HepG2 (cell line): ENCODE data around the gene PACS2. TPM values are rescaled to one million over a fixed set of nuclear protein-coding genes. Genes with fewer than 3 reads are reported as not detected.

Experiments used
- AGO1 ChIP-seq: fragments of 200-400 bp; formaldehyde crosslinking; IDR thresholded peaks from 2 replicates; pipeline ENCODE4 v1.6.1; 2017; ENCODE audit warnings: mild to moderate bottlenecking, low read depth, low read length, moderate library complexity; ENCODE audit not compliant: poor library complexity, severe bottlenecking
- HOXA3 ChIP-seq: sonication (generic); formaldehyde crosslinking; IDR thresholded peaks from 2 replicates; pipeline ENCODE4 v1.5.0; 2020; ENCODE audit warnings: missing genetic modification reagents
- KDM5B ChIP-seq: sonication (generic); formaldehyde crosslinking; IDR thresholded peaks from 2 replicates; pipeline ENCODE4 v1.4.0; 2020; ENCODE audit warnings: missing genetic modification reagents, mild to moderate bottlenecking, borderline replicate concordance
- MTA1 ChIP-seq: sonication (generic); formaldehyde crosslinking; IDR thresholded peaks from 2 replicates; pipeline ENCODE4 v1.4.0; 2020; ENCODE audit warnings: missing genetic modification reagents, mild to moderate bottlenecking, borderline replicate concordance
- NFYC ChIP-seq: IDR thresholded peaks from 2 replicates; pipeline ENCODE4 v1.6.1; 2016; ENCODE audit warnings: missing genetic modification reagents, missing compliant biosample characterization
- POLR2G ChIP-seq: fragments of 200-400 bp; formaldehyde crosslinking; IDR thresholded peaks from 2 replicates; pipeline ENCODE4 v1.6.1; 2018; ENCODE audit warnings: mild to moderate bottlenecking, low read depth, low read length, moderate library complexity
- ZBTB7B ChIP-seq: sonication (generic); formaldehyde crosslinking; IDR thresholded peaks from 2 replicates; pipeline ENCODE4 v1.4.0; 2020; ENCODE audit warnings: missing genetic modification reagents
- ZNF225 ChIP-seq: sonication (generic); formaldehyde crosslinking; IDR thresholded peaks from 2 replicates; pipeline ENCODE4 v1.4.0; 2020; ENCODE audit warnings: mild to moderate bottlenecking, missing genetic modification reagents
- ZNF232 ChIP-seq: sonication (generic); formaldehyde crosslinking; IDR thresholded peaks from 2 replicates; pipeline ENCODE4 v1.4.0; 2020; ENCODE audit warnings: missing genetic modification reagents, borderline replicate concordance
- ZNF331 ChIP-seq: sonication (generic); formaldehyde crosslinking; IDR thresholded peaks from 2 replicates; pipeline ENCODE4 v1.4.0; 2020; ENCODE audit warnings: missing genetic modification reagents
- ZNF570 ChIP-seq: sonication (generic); formaldehyde crosslinking; IDR thresholded peaks from 2 replicates; pipeline ENCODE4 v1.4.0; 2020; ENCODE audit warnings: mild to moderate bottlenecking, missing genetic modification reagents, borderline replicate concordance
- ZNF616 ChIP-seq: sonication (generic); formaldehyde crosslinking; IDR thresholded peaks from 2 replicates; pipeline ENCODE4 v1.5.0; 2020; ENCODE audit warnings: low read depth, mild to moderate bottlenecking, missing genetic modification reagents
- ZNF629 ChIP-seq: sonication (generic); formaldehyde crosslinking; conservative IDR thresholded peaks from 2 replicates; pipeline ENCODE4 v1.5.0; 2020; ENCODE audit warnings: missing genetic modification reagents
- ZNF672 ChIP-seq: sonication (generic); formaldehyde crosslinking; IDR thresholded peaks from 2 replicates; pipeline ENCODE4 v1.8.1; 2022; ENCODE audit warnings: missing genetic modification reagents
- ZNF772 ChIP-seq: sonication (generic); formaldehyde crosslinking; IDR thresholded peaks from 2 replicates; pipeline ENCODE4 v1.5.0; 2020; ENCODE audit warnings: mild to moderate bottlenecking, missing genetic modification reagents
- ZNF782 ChIP-seq: sonication (generic); formaldehyde crosslinking; IDR thresholded peaks from 2 replicates; pipeline ENCODE4 v1.4.0; 2020; ENCODE audit warnings: missing genetic modification reagents, mild to moderate bottlenecking, borderline replicate concordance
- polyA plus RNA-seq, 8 experiments: library from polyadenylated mRNA; depleted of rRNA in 3 of 8; stranded (reverse) in 7 of 8; unstranded in 1 of 8; fragments of >200 nt; fragmentation: Illumina TruSeq in 4 of 8; extraction: Trizol in 4 of 8; gene quantifications; 2 replicates each; pipeline versions ENCODE4 v1.2.1 to v1.2.3, GENCODE V29; 2011 to 2016; ENCODE audit warnings: low read depth in 4 of 8, missing spikeins in 1 of 8, mixed read lengths in 1 of 8; ENCODE audit not compliant: insufficient read depth in 1 of 8
- total RNA-seq, 5 experiments: library from RNA; depleted of rRNA; stranded (reverse); fragments of >200 nt; fragmentation: Illumina TruSeq; extraction: Trizol; gene quantifications; 2 replicates each; pipeline ENCODE4 v1.2.3, GENCODE V29; 2016; ENCODE audit warnings: low read depth in 1 of 5
- TF ChIP-seq, protein P1 (sequence below): sonication (generic); formaldehyde crosslinking; IDR thresholded peaks from 2 replicates; pipeline ENCODE4 v1.4.0; 2020; ENCODE audit warnings: missing genetic modification reagents
- TF ChIP-seq, protein P2 (sequence below): sonication (generic); formaldehyde crosslinking; IDR thresholded peaks from 2 replicates; pipeline ENCODE4 v1.4.0; 2020; ENCODE audit warnings: mild to moderate bottlenecking, missing genetic modification reagents

The PACS2 gene
- total and polyA plus RNA-seq, 2 of the 13 experiments (the other 11 are each of a cell fraction or from before 2014, with no cell fraction given) = 23.6 to 27.6 TPM

DNA sequence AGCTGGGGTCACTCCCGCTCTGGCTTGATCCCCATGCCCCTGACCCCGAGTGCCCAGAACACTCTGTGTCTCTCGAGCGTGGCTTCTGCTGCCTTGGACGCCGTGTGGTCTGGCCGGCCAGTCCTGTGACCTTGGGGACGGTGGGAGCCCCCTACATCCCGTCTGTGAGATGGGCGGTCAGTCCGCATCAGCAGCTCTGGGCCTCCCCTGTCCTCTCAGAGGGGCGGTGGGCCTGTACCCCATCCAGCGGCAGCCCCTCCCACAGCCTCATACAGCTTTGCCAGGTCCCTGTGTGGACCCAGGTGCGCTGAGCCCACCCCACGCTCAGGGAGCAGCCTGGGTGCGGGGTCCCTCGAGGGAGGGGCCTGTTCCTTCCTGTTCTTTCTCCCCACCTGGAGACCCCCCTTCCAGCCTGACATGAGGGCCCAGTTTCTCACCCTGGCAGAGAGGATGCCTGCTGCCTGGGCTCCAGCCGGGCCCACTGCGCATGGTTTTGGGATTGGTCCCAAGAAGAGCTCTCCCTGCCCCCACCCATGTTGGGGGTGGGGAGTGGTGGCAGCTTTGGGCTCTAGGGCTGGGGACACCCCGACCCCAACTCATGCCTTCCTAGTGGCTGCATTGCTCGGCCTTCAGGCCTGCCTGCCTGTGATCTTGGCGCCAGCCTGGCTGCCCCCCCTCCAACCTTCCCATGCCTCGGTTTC, 106.6 kb downstream of the PACS2 start (continued):
- TF ChIP-seq, protein P1, sequence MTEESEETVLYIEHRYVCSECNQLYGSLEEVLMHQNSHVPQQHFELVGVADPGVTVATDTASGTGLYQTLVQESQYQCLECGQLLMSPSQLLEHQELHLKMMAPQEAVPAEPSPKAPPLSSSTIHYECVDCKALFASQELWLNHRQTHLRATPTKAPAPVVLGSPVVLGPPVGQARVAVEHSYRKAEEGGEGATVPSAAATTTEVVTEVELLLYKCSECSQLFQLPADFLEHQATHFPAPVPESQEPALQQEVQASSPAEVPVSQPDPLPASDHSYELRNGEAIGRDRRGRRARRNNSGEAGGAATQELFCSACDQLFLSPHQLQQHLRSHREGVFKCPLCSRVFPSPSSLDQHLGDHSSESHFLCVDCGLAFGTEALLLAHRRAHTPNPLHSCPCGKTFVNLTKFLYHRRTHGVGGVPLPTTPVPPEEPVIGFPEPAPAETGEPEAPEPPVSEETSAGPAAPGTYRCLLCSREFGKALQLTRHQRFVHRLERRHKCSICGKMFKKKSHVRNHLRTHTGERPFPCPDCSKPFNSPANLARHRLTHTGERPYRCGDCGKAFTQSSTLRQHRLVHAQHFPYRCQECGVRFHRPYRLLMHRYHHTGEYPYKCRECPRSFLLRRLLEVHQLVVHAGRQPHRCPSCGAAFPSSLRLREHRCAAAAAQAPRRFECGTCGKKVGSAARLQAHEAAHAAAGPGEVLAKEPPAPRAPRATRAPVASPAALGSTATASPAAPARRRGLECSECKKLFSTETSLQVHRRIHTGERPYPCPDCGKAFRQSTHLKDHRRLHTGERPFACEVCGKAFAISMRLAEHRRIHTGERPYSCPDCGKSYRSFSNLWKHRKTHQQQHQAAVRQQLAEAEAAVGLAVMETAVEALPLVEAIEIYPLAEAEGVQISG (CRISPR knock-in tag) = no peak
- TF ChIP-seq ZNF616 (CRISPR knock-in tag) (no peak), KDM5B (CRISPR knock-in tag) (peak; percentile 12; the same call in 1 of the 2 replicates), ZNF629 (CRISPR knock-in tag) (peak; percentile 32; the same call in 1 of the 2 replicates), AGO1 (no peak), ZNF672 (CRISPR knock-in tag) (no peak), ZBTB7B (CRISPR knock-in tag) (no peak), NFYC (CRISPR knock-in tag) (no peak), ZNF782 (no peak), ZNF225 (CRISPR knock-in tag) (no peak), HOXA3 (CRISPR knock-in tag) (0 out of 2 replicates have a peak, but pooled peaks have one; percentile 2), POLR2G (peak; percentile 33; the same call in 1 of the 2 replicates), ZNF772 (no peak), ZNF570 (CRISPR knock-in tag) (no peak), MTA1 (peak; percentile 42; the same call in 1 of the 2 replicates), ZNF232 (CRISPR knock-in tag) (no peak), ZNF331 (CRISPR knock-in tag) (no peak)
- TF ChIP-seq, protein P2, sequence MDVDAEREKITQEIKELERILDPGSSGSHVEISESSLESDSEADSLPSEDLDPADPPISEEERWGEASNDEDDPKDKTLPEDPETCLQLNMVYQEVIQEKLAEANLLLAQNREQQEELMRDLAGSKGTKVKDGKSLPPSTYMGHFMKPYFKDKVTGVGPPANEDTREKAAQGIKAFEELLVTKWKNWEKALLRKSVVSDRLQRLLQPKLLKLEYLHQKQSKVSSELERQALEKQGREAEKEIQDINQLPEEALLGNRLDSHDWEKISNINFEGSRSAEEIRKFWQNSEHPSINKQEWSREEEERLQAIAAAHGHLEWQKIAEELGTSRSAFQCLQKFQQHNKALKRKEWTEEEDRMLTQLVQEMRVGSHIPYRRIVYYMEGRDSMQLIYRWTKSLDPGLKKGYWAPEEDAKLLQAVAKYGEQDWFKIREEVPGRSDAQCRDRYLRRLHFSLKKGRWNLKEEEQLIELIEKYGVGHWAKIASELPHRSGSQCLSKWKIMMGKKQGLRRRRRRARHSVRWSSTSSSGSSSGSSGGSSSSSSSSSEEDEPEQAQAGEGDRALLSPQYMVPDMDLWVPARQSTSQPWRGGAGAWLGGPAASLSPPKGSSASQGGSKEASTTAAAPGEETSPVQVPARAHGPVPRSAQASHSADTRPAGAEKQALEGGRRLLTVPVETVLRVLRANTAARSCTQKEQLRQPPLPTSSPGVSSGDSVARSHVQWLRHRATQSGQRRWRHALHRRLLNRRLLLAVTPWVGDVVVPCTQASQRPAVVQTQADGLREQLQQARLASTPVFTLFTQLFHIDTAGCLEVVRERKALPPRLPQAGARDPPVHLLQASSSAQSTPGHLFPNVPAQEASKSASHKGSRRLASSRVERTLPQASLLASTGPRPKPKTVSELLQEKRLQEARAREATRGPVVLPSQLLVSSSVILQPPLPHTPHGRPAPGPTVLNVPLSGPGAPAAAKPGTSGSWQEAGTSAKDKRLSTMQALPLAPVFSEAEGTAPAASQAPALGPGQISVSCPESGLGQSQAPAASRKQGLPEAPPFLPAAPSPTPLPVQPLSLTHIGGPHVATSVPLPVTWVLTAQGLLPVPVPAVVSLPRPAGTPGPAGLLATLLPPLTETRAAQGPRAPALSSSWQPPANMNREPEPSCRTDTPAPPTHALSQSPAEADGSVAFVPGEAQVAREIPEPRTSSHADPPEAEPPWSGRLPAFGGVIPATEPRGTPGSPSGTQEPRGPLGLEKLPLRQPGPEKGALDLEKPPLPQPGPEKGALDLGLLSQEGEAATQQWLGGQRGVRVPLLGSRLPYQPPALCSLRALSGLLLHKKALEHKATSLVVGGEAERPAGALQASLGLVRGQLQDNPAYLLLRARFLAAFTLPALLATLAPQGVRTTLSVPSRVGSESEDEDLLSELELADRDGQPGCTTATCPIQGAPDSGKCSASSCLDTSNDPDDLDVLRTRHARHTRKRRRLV (CRISPR knock-in tag) = 0 out of 2 replicates have a peak, but pooled peaks have one; percentile 25
